H1 (cell line): ENCODE data around the gene MDH1B. TPM values are rescaled to one million over a fixed set of nuclear protein-coding genes. Genes with fewer than 3 reads are reported as not detected.
A peak's percentile ranks its signal among the peaks of the same experiment; 100 is the strongest.

Source experiments
- CEBPB ChIP-seq: IDR thresholded peaks from 2 replicates; pipeline ENCODE4 v1.6.1; 2012; ENCODE audit warnings: low read depth, low read length
- CHD1 ChIP-seq: IDR thresholded peaks from 2 replicates; pipeline ENCODE4 v1.6.1; 2012; ENCODE audit warnings: low read depth, low read length, improper control_type of control experiment
- CHD2 ChIP-seq: IDR thresholded peaks from 2 replicates; pipeline ENCODE4 v1.6.1; 2012; ENCODE audit warnings: low read length, improper control_type of control experiment
- CHD7 ChIP-seq: fragments of 300-600 bp; sonication (generic); IDR thresholded peaks from 2 replicates; pipeline ENCODE4 v1.7.1; 2012; ENCODE audit warnings: low read length, moderate library complexity, mild to moderate bottlenecking, inconsistent platforms; ENCODE audit not compliant: insufficient replicate concordance
- NRF1 ChIP-seq: IDR thresholded peaks from 2 replicates; pipeline ENCODE4 v1.6.1; 2011; ENCODE audit warnings: mild to moderate bottlenecking, low read depth, low read length, improper control_type of control experiment
- PHF8 ChIP-seq: fragments of 200-600 bp; sonication (generic); conservative IDR thresholded peaks from 2 replicates; pipeline ENCODE4 v1.7.1; 2012; ENCODE audit warnings: low read depth, mild to moderate bottlenecking, inconsistent platforms, low read length, moderate library complexity
- POU5F1 ChIP-seq: IDR thresholded peaks from 2 replicates; pipeline ENCODE4 v1.6.1; 2011; ENCODE audit warnings: low read depth, mild to moderate bottlenecking, low read length, moderate library complexity
- SUZ12 ChIP-seq: fragments of 200-600 bp; sonication (generic); IDR thresholded peaks from 2 replicates; pipeline ENCODE4 v1.6.1; 2012; ENCODE audit warnings: mild to moderate bottlenecking, inconsistent platforms, low read length, moderate library complexity, mixed read lengths
- TCF12 ChIP-seq: IDR thresholded peaks from 2 replicates; pipeline ENCODE4 v1.6.1; 2011; ENCODE audit warnings: low read depth, mild to moderate bottlenecking, low read length
- USF2 ChIP-seq: IDR thresholded peaks from 2 replicates; pipeline ENCODE4 v1.6.1; 2011; ENCODE audit warnings: low read length, improper control_type of control experiment
- polyA plus RNA-seq, 7 experiments: library from polyadenylated mRNA; depleted of rRNA in 3 of 7; stranded (reverse) in 5 of 7; unstranded in 2 of 7; fragments of >200 nt in 5 of 7; fragments of 200-250 nt in 2 of 7; gene quantifications; 1 replicate in 5 of 7; 2 replicates in 1 of 7; 4 replicates in 1 of 7; pipeline versions ENCODE4 v1.2.1 to v1.2.3, GENCODE V29; 2011 to 2013; ENCODE audit warnings: missing spikeins in 2 of 7, mixed read lengths in 2 of 7
- total RNA-seq: library from RNA; stranded (reverse); fragmentation: NEBNext Ultra II Directional; extraction: Animal tissue kit (Norgen Biotek cat#: 25700); gene quantifications from 2 replicates; pipeline ENCODE4 v1.2.1, GENCODE V29; 2021

Gene MDH1B
- total and polyA plus RNA-seq, 2 of the 8 experiments (the other 6 are each of a cell fraction or from before 2014, with no cell fraction given) = 1.5 to 2.1 TPM

GRCh38 chr2:206765242-206766056, at the start of gene MDH1B, which contains the start of gene FASTKD2 (continued):
- TF ChIP-seq CHD7 = no peak
- peak; percentile 35; the same call in 1 of the 2 replicates for TF ChIP-seq NRF1
- TF ChIP-seq CHD1 = no peak
- TF ChIP-seq POU5F1 = no peak
- no peak for TF ChIP-seq TCF12
- no peak for TF ChIP-seq CEBPB
- TF ChIP-seq SUZ12 = no peak
- TF ChIP-seq USF2 = no peak
- TF ChIP-seq PHF8 = peak; percentile 86
- TF ChIP-seq CHD2 = peak; percentile 99
